ENCODE measurements around the gene DCLRE1A. TPM values are rescaled to one million over a fixed set of nuclear protein-coding genes. Genes with fewer than 3 reads are reported as not detected.

DCLRE1A gene
- 1 to 10 TPM; 4.5 to 4.7 TPM for total RNA-seq
- 1 to 10 TPM; 3.3 to 5.3 TPM for polyA plus RNA-seq

GRCh38 chr10:113854013-113854760 is at the start of gene DCLRE1A, which contains the start of gene NHLRC2:
Gene DCLRE1A, minus strand, starts transcription at chr10:113854082. Its CDS starts 900 bp downstream, at chr10:113853182.
Gene NHLRC2, plus strand, starts transcription at chr10:113854661. Its CDS starts 212 bp downstream, at chr10:113854873.
- peaks cover 31 to 61% (median 44%) of the 10 kb centered on the region in 4 donors for H3K4me1 Mint-ChIP-seq
- DNase-seq: peak; percentile 46 to 65 (median 53)
- H3K4me3 Mint-ChIP-seq: peak within 1 kb of the TSS; percentile 96 to 100 (median 98)
- peaks cover 65% of the 10 kb centered on the region for H3K4me1 ChIP-seq (ENCODE audit: insufficient read depth, low read length)
- ChIA-PET CTCF (ENCODE audit: partially characterized antibody) (no interaction called here), POLR2A (ENCODE audit: partially characterized antibody) (interaction anchor here (1.0 to 1.4 kb wide), 5 partner anchors 10 to 320 kb away, joined by 3 to 6 read pairs (median 4); partner anchors contain the start of gene CCDC186)
- peak within 1 kb of the TSS; percentile 71 for H3K27ac ChIP-seq (ENCODE audit: low read depth, low read length)
- intact Hi-C loops (cut with micrococcal nuclease): loop anchor here (1.0 to 2.0 kb wide), 3 partner anchors 107 to 321 kb away; partner anchors contain the start of genes CASP7 and CCDC186
- no peaks in the 10 kb centered on the region for H3K9me3 ChIP-seq (ENCODE audit: control insufficient read depth in 1 of 2, low read length in 2 of 2)
- peaks cover 8 to 26% of the 10 kb centered on the region in 2 donors for H3K36me3 Mint-ChIP-seq
- H3K27ac Mint-ChIP-seq: peak within 1 kb of the TSS; percentile 92 to 98 (median 97)
- H3K4me3 ChIP-seq (ENCODE audit: low read length in 2 of 2): peak within 1 kb of the TSS; percentile 90 to 97
- no peaks in the 10 kb centered on the region for H3K36me3 ChIP-seq (ENCODE audit: insufficient read depth, low read length)
- H3K27me3 Mint-ChIP-seq: no peaks in the 10 kb centered on the region
- no peaks in the 10 kb centered on the region for H3K9me3 Mint-ChIP-seq
- no peaks in the 10 kb centered on the region for H3K27me3 ChIP-seq (ENCODE audit: insufficient read depth, low read length)

GRCh38 chr10:113899952-113900598 is 46.2 kb upstream of the DCLRE1A start:
- intact Hi-C loops (cut with micrococcal nuclease): no loop called here
- Histone ChIP-seq H3K27ac (ENCODE audit: low read depth, low read length) (no peak overlapping the region), H3K27me3 (ENCODE audit: insufficient read depth, low read length) (no peaks in the 10 kb centered on the region), H3K4me3 (ENCODE audit: low read length in 2 of 2) (no peak overlapping the region), H3K4me1 (ENCODE audit: insufficient read depth, low read length) (no peaks in the 10 kb centered on the region), H3K36me3 (ENCODE audit: insufficient read depth, low read length) (peaks cover 18% of the 10 kb centered on the region), H3K9me3 (ENCODE audit: control insufficient read depth in 1 of 2, low read length in 2 of 2) (no peaks in the 10 kb centered on the region)
- DNase-seq: no peak
- Mint-ChIP-seq H3K27me3 (no peaks in the 10 kb centered on the region), H3K27ac (peak overlapping the region in 1 of 7 donors; percentile 0), H3K9me3 (peaks cover 0 to 2% (median 0%) of the 10 kb centered on the region in 8 donors), H3K4me1 (peaks cover 0 to 2% (median 0%) of the 10 kb centered on the region in 4 donors), H3K36me3 (peaks cover 54 to 60% of the 10 kb centered on the region in 2 donors), H3K4me3 (no peak overlapping the region)
- ChIA-PET POLR2A (ENCODE audit: partially characterized antibody) (no interaction called here), CTCF (ENCODE audit: partially characterized antibody) (no interaction called here)

- H3K27ac ChIP-seq (ENCODE audit: low read depth, low read length): no peak overlapping the region
- H3K4me1 Mint-ChIP-seq: peaks cover 0 to 2% (median under 1%) of the 10 kb centered on the region in 4 donors
- no peak for DNase-seq
- H3K27me3 Mint-ChIP-seq: no peaks in the 10 kb centered on the region
- no peak overlapping the region for H3K4me3 ChIP-seq (ENCODE audit: low read length in 2 of 2)
- H3K36me3 ChIP-seq (ENCODE audit: insufficient read depth, low read length): peaks cover 13% of the 10 kb centered on the region
- H3K9me3 Mint-ChIP-seq: peaks cover 0 to 2% (median 0%) of the 10 kb centered on the region in 8 donors
- POLR2A ChIA-PET (ENCODE audit: partially characterized antibody): no interaction called here
- H3K4me1 ChIP-seq (ENCODE audit: insufficient read depth, low read length): no peaks in the 10 kb centered on the region
- no peak overlapping the region for H3K4me3 Mint-ChIP-seq
- H3K9me3 ChIP-seq (ENCODE audit: control insufficient read depth in 1 of 2, low read length in 2 of 2): no peaks in the 10 kb centered on the region
- H3K27me3 ChIP-seq (ENCODE audit: insufficient read depth, low read length): no peaks in the 10 kb centered on the region
- intact Hi-C loops (cut with micrococcal nuclease): no loop called here
- no peak overlapping the region for H3K27ac Mint-ChIP-seq
- H3K36me3 Mint-ChIP-seq: peaks cover 48 to 50% of the 10 kb centered on the region in 2 donors
- CTCF ChIA-PET (ENCODE audit: partially characterized antibody): no interaction called here
These were observed 44.1 kb upstream of the DCLRE1A start for GRCh38 chr10:113897693-113898618.

- H3K27ac ChIP-seq (ENCODE audit: low read depth, low read length): no peak overlapping the region
- Mint-ChIP-seq H3K4me1 (peaks cover 0 to 4% (median under 1%) of the 10 kb centered on the region in 4 donors), H3K9me3 (peaks cover 0 to 2% (median 0%) of the 10 kb centered on the region in 8 donors), H3K36me3 (peaks cover 35 to 45% of the 10 kb centered on the region in 2 donors), H3K27me3 (no peaks in the 10 kb centered on the region), H3K27ac (peak overlapping the region in 1 of 7 donors; percentile 13), H3K4me3 (no peak overlapping the region)
- intact Hi-C loops (cut with micrococcal nuclease): no loop called here
- no peaks in the 10 kb centered on the region for H3K4me1 ChIP-seq (ENCODE audit: insufficient read depth, low read length)
- no peak for DNase-seq
- no peak overlapping the region for H3K4me3 ChIP-seq (ENCODE audit: low read length in 2 of 2)
- H3K27me3 ChIP-seq (ENCODE audit: insufficient read depth, low read length): no peaks in the 10 kb centered on the region
- CTCF ChIA-PET (ENCODE audit: partially characterized antibody): no interaction called here
- POLR2A ChIA-PET (ENCODE audit: partially characterized antibody): interaction anchor here (0.6 kb wide), 1 partner anchor 50 kb away, joined by 3 read pairs; no protein-coding TSS in a partner anchor
- no peaks in the 10 kb centered on the region for H3K9me3 ChIP-seq (ENCODE audit: control insufficient read depth in 1 of 2, low read length in 2 of 2)
- no peaks in the 10 kb centered on the region for H3K36me3 ChIP-seq (ENCODE audit: insufficient read depth, low read length)
These were observed 41.1 kb upstream of the DCLRE1A start for GRCh38 chr10:113895018-113895417.

- Mint-ChIP-seq H3K9me3 (peaks cover 0 to 2% (median 0%) of the 10 kb centered on the region in 8 donors), H3K36me3 (peaks cover 34 to 47% of the 10 kb centered on the region in 2 donors), H3K4me3 (no peak overlapping the region), H3K27me3 (no peaks in the 10 kb centered on the region), H3K4me1 (peaks cover 0 to 4% (median 3%) of the 10 kb centered on the region in 4 donors), H3K27ac (no peak overlapping the region)
- no peaks in the 10 kb centered on the region for H3K36me3 ChIP-seq (ENCODE audit: insufficient read depth, low read length)
- no peak for DNase-seq
- H3K27ac ChIP-seq (ENCODE audit: low read depth, low read length): no peak overlapping the region
- H3K27me3 ChIP-seq (ENCODE audit: insufficient read depth, low read length): no peaks in the 10 kb centered on the region
- H3K9me3 ChIP-seq (ENCODE audit: control insufficient read depth in 1 of 2, low read length in 2 of 2): no peaks in the 10 kb centered on the region
- ChIA-PET CTCF (ENCODE audit: partially characterized antibody) (no interaction called here), POLR2A (ENCODE audit: partially characterized antibody) (interaction anchor here (0.6 kb wide), 1 partner anchor 50 kb away, joined by 3 read pairs; no protein-coding TSS in a partner anchor)
- intact Hi-C loops (cut with micrococcal nuclease): no loop called here
- H3K4me3 ChIP-seq (ENCODE audit: low read length in 2 of 2): no peak overlapping the region
- H3K4me1 ChIP-seq (ENCODE audit: insufficient read depth, low read length): no peaks in the 10 kb centered on the region
These were observed 40.7 kb upstream of the DCLRE1A start for GRCh38 chr10:113894581-113894980.

GRCh38 chr10:113893570-113893969 is 39.7 kb upstream of the DCLRE1A start:
- no peak overlapping the region for H3K27ac ChIP-seq (ENCODE audit: low read depth, low read length)
- H3K36me3 ChIP-seq (ENCODE audit: insufficient read depth, low read length): no peaks in the 10 kb centered on the region
- DNase-seq: no peak
- H3K4me1 ChIP-seq (ENCODE audit: insufficient read depth, low read length): no peaks in the 10 kb centered on the region
- H3K4me3 ChIP-seq (ENCODE audit: low read length in 2 of 2): no peak overlapping the region
- H3K27ac Mint-ChIP-seq: no peak overlapping the region
- H3K27me3 Mint-ChIP-seq: no peaks in the 10 kb centered on the region
- no peaks in the 10 kb centered on the region for H3K9me3 ChIP-seq (ENCODE audit: control insufficient read depth in 1 of 2, low read length in 2 of 2)
- intact Hi-C loops (cut with micrococcal nuclease): no loop called here
- ChIA-PET CTCF (ENCODE audit: partially characterized antibody) (no interaction called here), POLR2A (ENCODE audit: partially characterized antibody) (no interaction called here)
- H3K36me3 Mint-ChIP-seq: peaks cover 27 to 41% of the 10 kb centered on the region in 2 donors
- peaks cover 0 to 4% (median 2%) of the 10 kb centered on the region in 4 donors for H3K4me1 Mint-ChIP-seq
- H3K4me3 Mint-ChIP-seq: no peak overlapping the region
- peaks cover 0 to 2% (median 0%) of the 10 kb centered on the region in 8 donors for H3K9me3 Mint-ChIP-seq
- no peaks in the 10 kb centered on the region for H3K27me3 ChIP-seq (ENCODE audit: insufficient read depth, low read length)

Data from CD4-positive, alpha-beta memory T cell (primary cell).